ENCODE measurements around the gene TFR2. TPM values are rescaled to one million over a fixed set of nuclear protein-coding genes. Genes with fewer than 3 reads are reported as not detected.
"Not testable (repeated sequence)": the region's sequence is repeated elsewhere in the genome, so short reads cannot be mapped to it uniquely, and the experiment has no call there.

Gene TFR2
- total and polyA plus RNA-seq, 9 of the 15 experiments (the other 6 are each of a cell fraction or from before 2014, with no cell fraction given): 3.8 to 123 (median 51.1) TPM

- TF ChIP-seq KDM5B (IDR thresholded peaks at IDR 0.05; ENCODE audit: insufficient replicate concordance, low read depth, low read length) (no peak), HDAC1 (IDR thresholded peaks at IDR 0.05) (peak in 1 of 2 experiments; percentile 30; a peak in 1 of 4 replicates), KDM4B (IDR thresholded peaks at IDR 0.05; ENCODE audit: borderline replicate concordance in 2 of 2, low read depth in 1 of 2) (no peak)
Measured at GRCh38 chr7:100671353-100672327, 30.3 kb upstream of the TFR2 start (continued).

- Histone ChIP-seq H3K79me2 (ENCODE audit: control insufficient read depth, insufficient read depth, low read length) (peaks cover 14% of the 10 kb centered on the region), H4K20me1 (replicated peaks; ENCODE audit: control insufficient read depth, insufficient read depth, low read length) (no peaks in the 10 kb centered on the region), H3K9ac (ENCODE audit: insufficient read depth in 1 of 2, low read depth in 2 of 2, low read length in 2 of 2) (no peak overlapping the region), H3K36me3 (ENCODE audit: control insufficient read depth, insufficient read depth, low read length) (no peaks in the 10 kb centered on the region), H3K9me3 (replicated peaks; ENCODE audit: control insufficient read depth, insufficient read depth, low read depth, low read length) (no peaks in the 10 kb centered on the region), H3K9me1 (ENCODE audit: control insufficient read depth, insufficient read depth, low read length) (no peaks in the 10 kb centered on the region), H3K4me2 (ENCODE audit: insufficient read depth, low read length) (no peak overlapping the region), H3K27me3 (ENCODE audit: control insufficient read depth in 2 of 2, insufficient read depth in 2 of 2, low read length in 2 of 2) (peaks cover 0 to 6% of the 10 kb centered on the region in 2 experiments; a peak in 1 of 5 replicates), H2AFZ (ENCODE audit: low read depth, low read length) (no peak overlapping the region), H3K4me1 (replicated peaks in 1 of 2; ENCODE audit: control insufficient read depth in 2 of 2, insufficient read depth in 2 of 2, low read length in 2 of 2) (peaks cover 0 to 21% of the 10 kb centered on the region in 2 experiments; a peak in 2 of 5 replicates), H3K4me3 (no peak overlapping the region), H3K27ac (ENCODE audit: extremely low read depth, low read depth, low read length) (no peak overlapping the region)
- intact Hi-C loops (cut with micrococcal nuclease) (loop anchor here (5.0 kb wide), 1 partner anchor 43 kb away; no protein-coding TSS in a partner anchor), in situ Hi-C loops (cut with MboI) (no loop called here)
- no peak for TF ChIP-seq ZBTB26 (CRISPR knock-in tag; IDR thresholded peaks at IDR 0.05)
- peak; percentile 39; the same call in 1 of the 2 replicates for TF ChIP-seq SPI1 (IDR thresholded peaks at IDR 0.05; ENCODE audit: borderline replicate concordance, low read depth, low read length)
- no peak for TF ChIP-seq ERF (CRISPR knock-in tag; IDR thresholded peaks at IDR 0.05)
- no peak for TF ChIP-seq NCOR1 (IDR thresholded peaks at IDR 0.05)
- TF ChIP-seq KDM1A (IDR thresholded peaks at IDR 0.05): 0 out of 4 replicates have a peak, but pooled peaks of 1 of the 2 experiments have one; percentile 26
- TF ChIP-seq ZNF347 (CRISPR knock-in tag; IDR thresholded peaks at IDR 0.05; ENCODE audit: low read depth): no peak
- TF ChIP-seq, protein P1, sequence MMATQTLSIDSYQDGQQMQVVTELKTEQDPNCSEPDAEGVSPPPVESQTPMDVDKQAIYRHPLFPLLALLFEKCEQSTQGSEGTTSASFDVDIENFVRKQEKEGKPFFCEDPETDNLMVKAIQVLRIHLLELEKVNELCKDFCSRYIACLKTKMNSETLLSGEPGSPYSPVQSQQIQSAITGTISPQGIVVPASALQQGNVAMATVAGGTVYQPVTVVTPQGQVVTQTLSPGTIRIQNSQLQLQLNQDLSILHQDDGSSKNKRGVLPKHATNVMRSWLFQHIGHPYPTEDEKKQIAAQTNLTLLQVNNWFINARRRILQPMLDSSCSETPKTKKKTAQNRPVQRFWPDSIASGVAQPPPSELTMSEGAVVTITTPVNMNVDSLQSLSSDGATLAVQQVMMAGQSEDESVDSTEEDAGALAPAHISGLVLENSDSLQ (IDR thresholded peaks at IDR 0.05): peak; percentile 13; the same call in 1 of the 2 replicates
- BruUV-seq (replicated peaks): no TSS peak
- ChIA-PET POLR2A (interaction anchor here (0.6 to 1.4 kb wide), 3 partner anchors 9 to 22 kb away, joined by 3 to 6 read pairs (median 4); no protein-coding TSS in a partner anchor), CTCF (ENCODE audit: low intra/inter-chr PET ratio) (no interaction called here)
- ATAC-seq: no peak
- FAIRE-seq: no peak
- WGBS (ENCODE audit: insufficient coverage, low coverage, missing lambda C conversion rate): 17% methylated on average over 8 of the region's 8 CpGs
- no peak for DNase-seq (ENCODE audit: extremely low read depth in 1 of 4, low spot score in 3 of 4)
Measured at GRCh38 chr7:100670074-100670473, 28.7 kb upstream of the TFR2 start.

- WGBS (ENCODE audit: insufficient coverage, low coverage, missing lambda C conversion rate): 77% methylated on average over 8 of the region's 12 CpGs
- CTCF ChIA-PET (ENCODE audit: low intra/inter-chr PET ratio); FAIRE-seq; H3K36me3 ChIP-seq (ENCODE audit: control insufficient read depth, insufficient read depth, low read length); H3K4me2 ChIP-seq (ENCODE audit: insufficient read depth, low read length); H3K79me2 ChIP-seq (ENCODE audit: control insufficient read depth, insufficient read depth, low read length); H3K27me3 ChIP-seq (ENCODE audit: control insufficient read depth in 2 of 2, insufficient read depth in 2 of 2, low read length in 2 of 2); H2AFZ ChIP-seq (ENCODE audit: low read depth, low read length); ATAC-seq; in situ Hi-C loops (cut with MboI); H3K27ac ChIP-seq (ENCODE audit: extremely low read depth, low read depth, low read length); BruUV-seq (replicated peaks); H3K9me3 ChIP-seq (replicated peaks; ENCODE audit: control insufficient read depth, insufficient read depth, low read depth, low read length); intact Hi-C loops (cut with micrococcal nuclease); H3K4me3 ChIP-seq; H3K9me1 ChIP-seq (ENCODE audit: control insufficient read depth, insufficient read depth, low read length); POLR2A ChIA-PET; H4K20me1 ChIP-seq (replicated peaks; ENCODE audit: control insufficient read depth, insufficient read depth, low read length); DNase-seq (ENCODE audit: extremely low read depth in 1 of 4, low spot score in 3 of 4); H3K9ac ChIP-seq (ENCODE audit: insufficient read depth in 1 of 2, low read depth in 2 of 2, low read length in 2 of 2): not testable (repeated sequence)
- peaks cover 0 to 12% of the 10 kb centered on the region in 2 experiments; a peak in 2 of 5 replicates for H3K4me1 ChIP-seq (replicated peaks in 1 of 2; ENCODE audit: control insufficient read depth in 2 of 2, insufficient read depth in 2 of 2, low read length in 2 of 2)
Measured at GRCh38 chr7:100669106-100669505, 27.8 kb upstream of the TFR2 start.

Data from K562 (cell line).